WTC11 (cell line): ENCODE data around the gene CCBE1. TPM values are rescaled to one million over a fixed set of nuclear protein-coding genes. Genes with fewer than 3 reads are reported as not detected.

ENCODE experiments used
- ATAC-seq: fragments of 200-7000 bp; cut with Tn5 transposase; 2 replicates; pipeline ENCODE4 v1.10.0; 2021; ENCODE audit warnings: mild to moderate bottlenecking, moderate library complexity
- CTCF ChIA-PET: fragments of 300-600 bp; sonication (Branson Sonifier 250); formaldehyde crosslinking; loops from one replicate; lab custom pipeline; 2021; ENCODE audit warnings: antibody characterized with exemption; lab: Charles Lee
- POLR2A ChIA-PET: fragments of 350-600 bp; sonication (Branson Sonifier 250); formaldehyde crosslinking; loops from one replicate; lab custom pipeline; 2021; ENCODE audit warnings: antibody characterized with exemption; lab: Charles Lee
- DNase-seq: peaks from one replicate; pipeline ENCODE4 v3.0.0; 2021; ENCODE audit warnings: low spot score
- H3K27ac Mint-ChIP-seq: 2 replicates; pipeline ENCODE4 v1.8.0; 2021; ENCODE audit warnings: mixed read lengths
- H3K27me3 Mint-ChIP-seq: 2 replicates; pipeline ENCODE4 v1.8.0; 2021; ENCODE audit warnings: low read depth, mild to moderate bottlenecking, moderate library complexity, mixed read lengths
- H3K36me3 Mint-ChIP-seq: 2 replicates; pipeline ENCODE4 v1.8.0; 2021; ENCODE audit warnings: mixed read lengths
- H3K4me1 Mint-ChIP-seq: 2 replicates; pipeline ENCODE4 v1.8.0; 2022; ENCODE audit warnings: mixed read lengths
- H3K4me3 Mint-ChIP-seq: 2 replicates; pipeline ENCODE4 v1.8.0; 2021; ENCODE audit warnings: mild to moderate bottlenecking, moderate library complexity, mixed read lengths
- H3K9me3 Mint-ChIP-seq: 2 replicates; pipeline ENCODE4 v1.8.0; 2021; ENCODE audit warnings: mixed read lengths
- AFF4 ChIP-seq: sonication (generic); formaldehyde crosslinking; IDR thresholded peaks from 2 replicates; pipeline ENCODE4 v1.8.1; 2023; ENCODE audit warnings: mild to moderate bottlenecking, missing genetic modification reagents, borderline replicate concordance
- ATF6 ChIP-seq: sonication (generic); formaldehyde crosslinking; IDR thresholded peaks from 2 replicates; pipeline ENCODE4 v1.8.1; 2023; ENCODE audit warnings: mild to moderate bottlenecking, missing genetic modification reagents
- CREB1 ChIP-seq: sonication (generic); formaldehyde crosslinking; IDR thresholded peaks from 2 replicates; pipeline ENCODE4 v1.8.0; 2023; ENCODE audit warnings: mild to moderate bottlenecking, missing genetic modification reagents
- CREM ChIP-seq: sonication (generic); formaldehyde crosslinking; IDR thresholded peaks from 2 replicates; pipeline ENCODE4 v1.8.1; 2022; ENCODE audit warnings: mild to moderate bottlenecking, missing genetic modification reagents, moderate library complexity
- CTCF ChIP-seq: fragments of 200-600 bp; IDR thresholded peaks from 2 replicates; pipeline ENCODE4 v1.8.0; 2022; ENCODE audit warnings: antibody characterized with exemption
- E2F5 ChIP-seq: sonication (generic); formaldehyde crosslinking; IDR thresholded peaks from 2 replicates; pipeline ENCODE4 v1.8.1; 2022; ENCODE audit warnings: mild to moderate bottlenecking, moderate library complexity, missing genetic modification reagents
- MLX ChIP-seq: sonication (generic); formaldehyde crosslinking; IDR thresholded peaks from 2 replicates; pipeline ENCODE4 v1.8.1; 2023; ENCODE audit warnings: mild to moderate bottlenecking, missing genetic modification reagents, moderate library complexity
- OVOL2 ChIP-seq: fragments of 250-450 bp; sonication (Bioruptor Pico); IDR thresholded peaks from 2 replicates; pipeline ENCODE4 v1.9.0; 2021; ENCODE audit warnings: mild to moderate bottlenecking, borderline replicate concordance
- PRRX2 ChIP-seq: fragments of 250-450 bp; sonication (Bioruptor Pico); IDR thresholded peaks from 2 replicates; pipeline ENCODE4 v1.8.0; 2021; ENCODE audit warnings: mild to moderate bottlenecking
- TCF7 ChIP-seq: sonication (generic); formaldehyde crosslinking; IDR thresholded peaks from 2 replicates; pipeline ENCODE4 v1.8.0; 2022; ENCODE audit warnings: mild to moderate bottlenecking, low read depth, missing genetic modification reagents, moderate library complexity
- ZNF121 ChIP-seq: sonication (generic); formaldehyde crosslinking; IDR thresholded peaks from 2 replicates; pipeline ENCODE4 v1.8.0; 2023; ENCODE audit warnings: missing genetic modification reagents
- ZNF317 ChIP-seq: sonication (generic); formaldehyde crosslinking; IDR thresholded peaks from 2 replicates; pipeline ENCODE4 v1.8.1; 2023; ENCODE audit warnings: low read depth, mild to moderate bottlenecking, moderate library complexity, missing genetic modification reagents, borderline replicate concordance
- ZNF532 ChIP-seq: fragments of 250-450 bp; sonication (Bioruptor Pico); IDR thresholded peaks from 2 replicates; pipeline ENCODE4 v1.9.0; 2021; ENCODE audit warnings: mild to moderate bottlenecking, borderline replicate concordance
- total RNA-seq: library from RNA; stranded (reverse); gene quantifications from 3 replicates; pipeline ENCODE4 v1.2.3, GENCODE V29; 2021

Gene CCBE1
- total RNA-seq, 1 experiment from 2014 or later, result 9.7 TPM

GRCh38 chr18:59437851-59438569 is 259.2 kb downstream of the CCBE1 start:
- ChIA-PET CTCF (interaction anchor here (0.9 to 1.7 kb wide), 3 partner anchors 21 to 386 kb away, joined by 5 to 7 read pairs (median 5); no protein-coding TSS in a partner anchor), POLR2A (no interaction called here)
- TF ChIP-seq TCF7 (CRISPR knock-in tag), result no peak
- TF ChIP-seq PRRX2 (CRISPR knock-in tag), result no peak
- TF ChIP-seq ZNF121, result no peak
- TF ChIP-seq E2F5 (CRISPR knock-in tag), result no peak
- no peak for TF ChIP-seq CREM (CRISPR knock-in tag)
- no peak for TF ChIP-seq AFF4 (CRISPR knock-in tag)
- TF ChIP-seq CREB1, result no peak
- no peak for TF ChIP-seq MLX
- TF ChIP-seq ZNF532, result no peak
- TF ChIP-seq ATF6, result no peak
- TF ChIP-seq OVOL2 (CRISPR knock-in tag), result no peak
- no peak for TF ChIP-seq CTCF
- TF ChIP-seq ZNF317 (CRISPR knock-in tag), result no peak
- H3K4me3 Mint-ChIP-seq, result no peak overlapping the region
- H3K9me3 Mint-ChIP-seq, result no peaks in the 10 kb centered on the region
- no peaks in the 10 kb centered on the region for H3K27me3 Mint-ChIP-seq
- DNase-seq, result no peak
- no peak overlapping the region for H3K27ac Mint-ChIP-seq
- H3K4me1 Mint-ChIP-seq, result no peaks in the 10 kb centered on the region
- no peaks in the 10 kb centered on the region for H3K36me3 Mint-ChIP-seq
- peak; percentile 93 for ATAC-seq
